ENCODE results near the gene LAMTOR1. TPM values are rescaled to one million over a fixed set of nuclear protein-coding genes. Genes with fewer than 3 reads are reported as not detected.

Gene LAMTOR1
- total RNA-seq, 2 donors from 2014 or later = 128 to 230 TPM

DNA sequence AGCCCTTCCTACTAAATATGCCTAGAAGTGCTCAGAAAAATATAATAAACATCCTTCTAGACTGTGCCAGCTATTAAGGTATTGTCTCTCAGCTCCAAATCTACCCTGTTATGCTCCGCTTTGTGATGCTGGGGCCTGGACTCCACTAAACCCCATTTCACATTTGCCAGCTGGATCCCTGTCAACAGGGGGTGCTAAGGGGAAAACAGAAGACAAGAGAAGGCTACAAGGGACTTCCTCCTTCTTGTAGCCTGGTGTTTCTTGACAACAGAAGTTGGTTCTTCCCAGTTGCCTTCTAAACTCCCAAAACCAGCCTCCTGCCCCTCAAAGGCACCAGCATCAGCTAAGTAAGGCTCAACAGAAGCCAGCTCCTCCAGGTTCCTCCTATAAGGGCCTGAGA lies 28.0 kb downstream of the LAMTOR1 start:
- TF ChIP-seq POLR2A (IDR thresholded peaks at IDR 0.05) (no peak), POLR2AphosphoS5 (IDR thresholded peaks at IDR 0.05) (no peak)
- TF ChIP-seq, protein P1, sequence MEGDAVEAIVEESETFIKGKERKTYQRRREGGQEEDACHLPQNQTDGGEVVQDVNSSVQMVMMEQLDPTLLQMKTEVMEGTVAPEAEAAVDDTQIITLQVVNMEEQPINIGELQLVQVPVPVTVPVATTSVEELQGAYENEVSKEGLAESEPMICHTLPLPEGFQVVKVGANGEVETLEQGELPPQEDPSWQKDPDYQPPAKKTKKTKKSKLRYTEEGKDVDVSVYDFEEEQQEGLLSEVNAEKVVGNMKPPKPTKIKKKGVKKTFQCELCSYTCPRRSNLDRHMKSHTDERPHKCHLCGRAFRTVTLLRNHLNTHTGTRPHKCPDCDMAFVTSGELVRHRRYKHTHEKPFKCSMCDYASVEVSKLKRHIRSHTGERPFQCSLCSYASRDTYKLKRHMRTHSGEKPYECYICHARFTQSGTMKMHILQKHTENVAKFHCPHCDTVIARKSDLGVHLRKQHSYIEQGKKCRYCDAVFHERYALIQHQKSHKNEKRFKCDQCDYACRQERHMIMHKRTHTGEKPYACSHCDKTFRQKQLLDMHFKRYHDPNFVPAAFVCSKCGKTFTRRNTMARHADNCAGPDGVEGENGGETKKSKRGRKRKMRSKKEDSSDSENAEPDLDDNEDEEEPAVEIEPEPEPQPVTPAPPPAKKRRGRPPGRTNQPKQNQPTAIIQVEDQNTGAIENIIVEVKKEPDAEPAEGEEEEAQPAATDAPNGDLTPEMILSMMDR (IDR thresholded peaks at IDR 0.05) = no peak
- no peak for DNase-seq (ENCODE audit: low spot score)
- H3K9me3 ChIP-seq = no peaks in the 10 kb centered on the region
- intact Hi-C loops (cut with DNase I) = no loop called here
- H3K4me1 ChIP-seq (replicated peaks) = peaks cover 9% of the 10 kb centered on the region
- H3K27ac ChIP-seq = peak overlapping the region in 1 of 2 donors; percentile 21
- no peak overlapping the region for H3K4me3 ChIP-seq
- no peaks in the 10 kb centered on the region for H3K36me3 ChIP-seq
- 82% methylated on average over 1 of the region's 1 CpG for WGBS
- no peaks in the 10 kb centered on the region for H3K27me3 ChIP-seq (replicated peaks; ENCODE audit: insufficient read depth)

- DNase-seq (ENCODE audit: low spot score) = peak; percentile 43
- H3K27ac ChIP-seq = peak overlapping the region; percentile 34 to 50
- intact Hi-C loops (cut with DNase I) = no loop called here
- H3K27me3 ChIP-seq (replicated peaks; ENCODE audit: insufficient read depth) = no peaks in the 10 kb centered on the region
- whole genome bisulfite sequencing = 49% methylated on average over 3 of the region's 3 CpGs
- no peak overlapping the region for H3K4me3 ChIP-seq
- no peaks in the 10 kb centered on the region for H3K36me3 ChIP-seq
- H3K4me1 ChIP-seq (replicated peaks) = peaks cover 22% of the 10 kb centered on the region
- TF ChIP-seq, protein P1 (IDR thresholded peaks at IDR 0.05) = no peak
- TF ChIP-seq POLR2AphosphoS5 (IDR thresholded peaks at IDR 0.05) = peak; percentile 80
- no peaks in the 10 kb centered on the region for H3K9me3 ChIP-seq
These were observed 30.7 kb downstream of the LAMTOR1 start for GRCh38 chr11:72072348-72072747.

DNA sequence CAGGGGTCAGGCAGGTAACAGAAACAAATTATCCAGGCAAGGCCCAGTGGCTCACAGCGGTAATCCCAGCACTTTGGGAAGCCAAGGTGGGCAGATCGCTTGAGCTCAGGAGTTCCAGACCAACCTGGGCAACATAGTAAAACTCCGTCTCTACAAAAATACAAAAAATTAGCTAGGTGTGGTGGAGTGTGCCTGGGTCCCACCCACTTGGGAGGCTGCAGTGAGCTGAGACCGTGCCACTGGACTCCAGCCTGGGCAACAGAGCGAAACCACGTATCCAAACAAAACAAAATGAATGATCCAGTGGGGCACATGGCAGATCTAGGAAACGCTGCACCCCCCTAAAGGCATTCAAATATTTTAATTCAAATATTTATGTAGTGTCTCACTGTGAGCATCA lies 32.6 kb downstream of the LAMTOR1 start:
- peaks cover 32% of the 10 kb centered on the region for H3K4me1 ChIP-seq (replicated peaks)

DNA sequence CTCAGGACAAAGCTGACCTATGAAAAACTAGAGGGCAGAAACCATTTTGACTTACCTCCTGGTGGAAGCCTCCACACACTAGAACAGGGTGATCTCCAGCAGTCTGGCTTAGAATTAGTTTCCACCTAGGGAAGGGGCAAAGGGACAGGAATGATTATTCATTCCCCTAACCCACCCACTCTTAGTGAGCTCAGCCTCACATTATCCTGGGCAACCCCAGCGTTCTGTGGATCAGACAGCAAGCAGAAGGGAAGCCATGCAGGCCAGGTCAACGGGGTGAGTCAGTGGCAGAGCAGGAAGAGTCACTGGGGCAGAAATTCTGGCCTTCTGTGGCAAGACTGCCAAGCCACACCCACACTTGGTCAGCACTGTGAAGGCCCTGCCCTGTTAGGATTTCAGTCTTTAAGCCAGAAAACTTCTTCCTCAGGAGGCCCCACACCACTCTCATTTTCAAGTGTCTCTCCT lies 33.3 kb downstream of the LAMTOR1 start:
- DNase-seq (ENCODE audit: low spot score) = peak; percentile 54
- Histone ChIP-seq H3K27me3 (replicated peaks; ENCODE audit: insufficient read depth) (no peaks in the 10 kb centered on the region), H3K36me3 (no peaks in the 10 kb centered on the region), H3K27ac (peak overlapping the region; percentile 69 to 70), H3K4me1 (replicated peaks) (peaks cover 32% of the 10 kb centered on the region), H3K9me3 (no peaks in the 10 kb centered on the region), H3K4me3 (no peak overlapping the region)
- intact Hi-C loops (cut with DNase I) = no loop called here
- 27% methylated on average over 2 of the region's 2 CpGs for WGBS
- TF ChIP-seq, protein P1 (IDR thresholded peaks at IDR 0.05) = no peak
- TF ChIP-seq POLR2A (IDR thresholded peaks at IDR 0.05) (peak; percentile 48), POLR2AphosphoS5 (IDR thresholded peaks at IDR 0.05) (peak; percentile 52)

More for the DNA sequence above, 32.6 kb downstream of the LAMTOR1 start:
- no peak for DNase-seq (ENCODE audit: low spot score)
- Histone ChIP-seq H3K36me3 (no peaks in the 10 kb centered on the region), H3K4me3 (no peak overlapping the region), H3K27ac (peak overlapping the region; percentile 69 to 70), H3K9me3 (no peaks in the 10 kb centered on the region), H3K27me3 (replicated peaks; ENCODE audit: insufficient read depth) (no peaks in the 10 kb centered on the region)
- intact Hi-C loops (cut with DNase I) = no loop called here
- TF ChIP-seq POLR2A (IDR thresholded peaks at IDR 0.05) (no peak), POLR2AphosphoS5 (IDR thresholded peaks at IDR 0.05) (no peak)
- TF ChIP-seq, protein P1 (IDR thresholded peaks at IDR 0.05) = no peak
- WGBS = 91% methylated on average over 7 of the region's 7 CpGs

DNA sequence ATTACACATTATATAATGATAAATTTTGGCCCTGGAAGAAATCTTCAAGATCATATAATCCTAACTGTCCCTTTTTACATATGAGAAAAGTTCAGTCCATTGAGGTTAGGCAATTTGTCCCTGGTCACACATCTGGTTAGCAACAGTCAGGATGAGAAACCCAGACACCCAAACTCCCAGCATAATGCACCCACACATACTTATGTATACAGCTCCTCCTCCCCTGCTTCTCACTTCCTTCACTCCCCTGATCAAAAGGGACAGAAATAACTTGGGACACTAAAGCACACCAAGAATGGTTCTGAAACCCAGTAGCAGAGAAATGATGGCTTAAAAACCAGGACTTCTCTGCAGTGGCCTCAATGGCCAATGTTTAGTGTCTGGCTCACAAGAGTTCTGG lies 33.9 kb downstream of the LAMTOR1 start:
- H3K9me3 ChIP-seq = no peaks in the 10 kb centered on the region
- intact Hi-C loops (cut with DNase I) = no loop called here
- H3K36me3 ChIP-seq = no peaks in the 10 kb centered on the region
- H3K4me3 ChIP-seq = no peak overlapping the region
- no peak for TF ChIP-seq POLR2AphosphoS5 (IDR thresholded peaks at IDR 0.05)
- no peak for TF ChIP-seq POLR2A (IDR thresholded peaks at IDR 0.05)
- TF ChIP-seq, protein P1 (IDR thresholded peaks at IDR 0.05) = no peak
- no peak for DNase-seq (ENCODE audit: low spot score)
- peaks cover 32% of the 10 kb centered on the region for H3K4me1 ChIP-seq (replicated peaks)
- H3K27me3 ChIP-seq (replicated peaks; ENCODE audit: insufficient read depth) = no peaks in the 10 kb centered on the region
- peak overlapping the region; percentile 69 to 70 for H3K27ac ChIP-seq

All from prostate gland (tissue), 2 donors.